NB4 (cell line): ENCODE data around the gene FARP1.

Source experiments
- DNase-seq: peaks from one replicate; pipeline ENCODE4 v3.0.0; 2010; ENCODE audit warnings: low read depth
- H3K4me3 ChIP-seq: one replicate; pipeline ENCODE4 v1.5.1; 2011; ENCODE audit warnings: mild to moderate bottlenecking, low read depth, low read length, moderate library complexity
- CTCF ChIP-seq: IDR thresholded peaks from one replicate; pipeline ENCODE4 v1.5.1; 2012; ENCODE audit warnings: low read depth, low read length
- MAX ChIP-seq: IDR thresholded peaks from 2 replicates; pipeline ENCODE4 v1.6.1; 2011; ENCODE audit warnings: low read depth, low read length
- MYC ChIP-seq: IDR thresholded peaks from 2 replicates; pipeline ENCODE4 v1.6.1; 2011; ENCODE audit warnings: low read depth, low read length
- POLR2A ChIP-seq: IDR thresholded peaks from 2 replicates; pipeline ENCODE4 v1.6.1; 2011; ENCODE audit warnings: mild to moderate bottlenecking; ENCODE audit not compliant: insufficient read length; ENCODE audit errors: extremely low read depth

The FARP1 gene

GRCh38 chr13:98144801-98145350 lies 2.0 kb downstream of the FARP1 start:
- DNase-seq, result no peak
- H3K4me3 ChIP-seq, result no peak overlapping the region
- TF ChIP-seq MAX (no peak), CTCF (no peak), MYC (no peak), POLR2A (no peak)

GRCh38 chr13:98147521-98147920 lies 4.6 kb downstream of the FARP1 start:
- no peak for DNase-seq
- no peak overlapping the region for H3K4me3 ChIP-seq
- TF ChIP-seq MAX (no peak), MYC (no peak), CTCF (no peak), POLR2A (no peak)

- TF ChIP-seq CTCF (no peak), MAX (no peak), POLR2A (no peak), MYC (no peak)
- H3K4me3 ChIP-seq, result no peak overlapping the region
- no peak for DNase-seq
Measured at GRCh38 chr13:98150832-98151479, 8.1 kb downstream of the FARP1 start.

GRCh38 chr13:98155475-98156109 lies 12.7 kb downstream of the FARP1 start:
- H3K4me3 ChIP-seq, result no peak overlapping the region
- no peak for TF ChIP-seq MAX
- no peak for TF ChIP-seq CTCF
- TF ChIP-seq MYC, result no peak
- no peak for TF ChIP-seq POLR2A
- DNase-seq, result no peak

- TF ChIP-seq CTCF (no peak), POLR2A (no peak), MAX (no peak), MYC (no peak)
- DNase-seq, result no peak
- H3K4me3 ChIP-seq, result no peak overlapping the region
Measured at GRCh38 chr13:98156259-98156658, 13.4 kb downstream of the FARP1 start.
